HG03571 (cell line): ENCODE results near the gene ZNF503.

ENCODE experiments used
- ATAC-seq: cut with Tn5 transposase; IDR thresholded peaks from one replicate; pipeline ENCODE4 v1.9.1; 2021; ENCODE audit not compliant: unreplicated experiment

Gene ZNF503

GRCh38 chr10:75358132-75358531 lies 43.4 kb downstream of the ZNF503 start:
- no peak for ATAC-seq

GRCh38 chr10:75357500-75357899 lies 44.1 kb downstream of the ZNF503 start:
- ATAC-seq: no peak

- no peak for ATAC-seq
Measured at GRCh38 chr10:75356484-75356883, 45.1 kb downstream of the ZNF503 start.

- ATAC-seq: no peak
Measured at GRCh38 chr10:75355706-75356105, 45.9 kb downstream of the ZNF503 start.

- ATAC-seq: no peak
Measured at GRCh38 chr10:75353183-75353582, 48.4 kb downstream of the ZNF503 start.

- no peak for ATAC-seq
Measured at GRCh38 chr10:75352650-75353049, 48.9 kb downstream of the ZNF503 start.

- ATAC-seq: no peak
Measured at GRCh38 chr10:75351637-75352036, 49.9 kb downstream of the ZNF503 start.

GRCh38 chr10:75350791-75351190 lies 50.8 kb downstream of the ZNF503 start:
- ATAC-seq: no peak
